Mesenchymal stem cell (in vitro differentiated cells and primary cell): ENCODE data around the gene BOLL.

ENCODE experiments used
- DNase-seq: peaks from one replicate; pipeline ENCODE4 v3.0.0-alpha.2; 2013
- H2AFZ ChIP-seq: one replicate; pipeline ENCODE4 v1.6.1; 2013; ENCODE audit warnings: low read depth, mild to moderate bottlenecking, control low read depth, inconsistent platforms, low read length, moderate library complexity
- H2AK5ac ChIP-seq: 2 replicates; pipeline ENCODE4 v1.6.1; 2013; ENCODE audit warnings: low read length, moderate library complexity, mild to moderate bottlenecking, inconsistent platforms; ENCODE audit not compliant: severe bottlenecking
- H2BK120ac ChIP-seq: one replicate; pipeline ENCODE4 v1.6.1; 2013; ENCODE audit warnings: low read depth, mild to moderate bottlenecking, inconsistent platforms, low read length, moderate library complexity
- H2BK12ac ChIP-seq, 2 experiments: one replicate each; pipeline ENCODE4 v1.6.1; 2013; ENCODE audit warnings: inconsistent platforms in 2 of 2, low read length in 2 of 2, mild to moderate bottlenecking in 2 of 2, moderate library complexity in 2 of 2, control low read depth in 1 of 2
- H2BK15ac ChIP-seq: one replicate; pipeline ENCODE4 v1.6.1; 2013; ENCODE audit warnings: mild to moderate bottlenecking, low read depth, inconsistent platforms; ENCODE audit not compliant: poor library complexity, severe bottlenecking
- H2BK5ac ChIP-seq: 2 replicates; pipeline ENCODE4 v1.6.1; 2013; ENCODE audit warnings: low read depth, mild to moderate bottlenecking, low read length, control low read depth, inconsistent platforms; ENCODE audit not compliant: poor library complexity, severe bottlenecking
- H3K14ac ChIP-seq, 2 experiments: one replicate each; pipeline ENCODE4 v1.6.1; 2013; ENCODE audit warnings: inconsistent platforms in 2 of 2, low read length in 2 of 2, control low read depth in 1 of 2, mild to moderate bottlenecking in 1 of 2, moderate library complexity in 1 of 2
- H3K18ac ChIP-seq, 2 experiments: one replicate each; pipeline ENCODE4 v1.6.1; 2013; ENCODE audit warnings: inconsistent platforms in 2 of 2, low read length in 2 of 2, control low read depth in 1 of 2, low read depth in 1 of 2, mild to moderate bottlenecking in 1 of 2
- H3K23ac ChIP-seq, 2 experiments: one replicate each; pipeline ENCODE4 v1.6.1; 2013; ENCODE audit warnings: inconsistent platforms in 2 of 2, low read length in 2 of 2, mild to moderate bottlenecking in 2 of 2, moderate library complexity in 2 of 2, control low read depth in 1 of 2
- H3K27ac ChIP-seq: 2 replicates; pipeline ENCODE4 v1.5.1; 2013; ENCODE audit warnings: mild to moderate bottlenecking, moderate library complexity, low read length, control low read depth, inconsistent platforms; ENCODE audit not compliant: poor library complexity, severe bottlenecking
- H3K27me3 ChIP-seq, 2 experiments: 2 replicates each; pipeline versions ENCODE4 v1.6.1 to v1.7.0; 2013; ENCODE audit warnings: low read length in 2 of 2, mild to moderate bottlenecking in 2 of 2, moderate library complexity in 2 of 2, control low read depth in 1 of 2, inconsistent platforms in 1 of 2; ENCODE audit not compliant: control insufficient read depth in 1 of 2, insufficient read depth in 1 of 2
- H3K36me3 ChIP-seq, 2 experiments: 2 replicates each; pipeline versions ENCODE4 v1.6.1 to v1.7.0; 2013; ENCODE audit warnings: low read length in 2 of 2, control low read depth in 1 of 2, inconsistent platforms in 1 of 2, low read depth in 1 of 2, mild to moderate bottlenecking in 1 of 2; ENCODE audit not compliant: insufficient read depth in 2 of 2, control insufficient read depth in 1 of 2
- H3K4ac ChIP-seq, 2 experiments: one replicate each; pipeline ENCODE4 v1.6.1; 2013; ENCODE audit warnings: inconsistent platforms in 2 of 2, low read length in 2 of 2, mild to moderate bottlenecking in 2 of 2, moderate library complexity in 2 of 2, control low read depth in 1 of 2, low read depth in 1 of 2
- H3K4me1 ChIP-seq: 2 replicates; pipeline ENCODE4 v1.6.1; 2013; ENCODE audit warnings: low read depth, low read length, control low read depth; ENCODE audit not compliant: control insufficient read depth, insufficient read depth
- H3K4me2 ChIP-seq: 2 replicates; pipeline ENCODE4 v1.6.1; 2013; ENCODE audit warnings: low read length, mild to moderate bottlenecking, inconsistent platforms; ENCODE audit not compliant: poor library complexity, severe bottlenecking
- H3K4me3 ChIP-seq, 2 experiments: 2 replicates each; pipeline versions ENCODE4 v1.5.1 to v1.7.0; 2013; ENCODE audit warnings: low read length in 2 of 2, mild to moderate bottlenecking in 2 of 2, control low read depth in 1 of 2, low read depth in 1 of 2; ENCODE audit not compliant: insufficient read depth in 1 of 2
- H3K79me1 ChIP-seq: replicated peaks from 2 replicates; pipeline ENCODE4 v1.6.1; 2013; ENCODE audit warnings: mild to moderate bottlenecking, control low read depth, low read length, inconsistent platforms; ENCODE audit not compliant: poor library complexity, severe bottlenecking
- H3K9ac ChIP-seq: 2 replicates; pipeline ENCODE4 v1.7.0; 2013; ENCODE audit warnings: mild to moderate bottlenecking, low read length, moderate library complexity
- H3K9me3 ChIP-seq: 2 replicates; pipeline ENCODE4 v1.7.0; 2013; ENCODE audit warnings: mild to moderate bottlenecking, low read length; ENCODE audit not compliant: control insufficient read depth
- H4K8ac ChIP-seq: one replicate; pipeline ENCODE4 v1.6.1; 2013; ENCODE audit warnings: inconsistent platforms, mild to moderate bottlenecking, low read length, moderate library complexity
- H4K91ac ChIP-seq: one replicate; pipeline ENCODE4 v1.6.1; 2013; ENCODE audit warnings: mild to moderate bottlenecking, low read length, inconsistent platforms
- WGBS: methylation state at CpG from one replicate; pipeline ENCODE4 v1.1.7; 2013; ENCODE audit warnings: mixed read lengths; 5-methylcytosine and 5-hydroxymethylcytosine counted together

Gene BOLL

DNA sequence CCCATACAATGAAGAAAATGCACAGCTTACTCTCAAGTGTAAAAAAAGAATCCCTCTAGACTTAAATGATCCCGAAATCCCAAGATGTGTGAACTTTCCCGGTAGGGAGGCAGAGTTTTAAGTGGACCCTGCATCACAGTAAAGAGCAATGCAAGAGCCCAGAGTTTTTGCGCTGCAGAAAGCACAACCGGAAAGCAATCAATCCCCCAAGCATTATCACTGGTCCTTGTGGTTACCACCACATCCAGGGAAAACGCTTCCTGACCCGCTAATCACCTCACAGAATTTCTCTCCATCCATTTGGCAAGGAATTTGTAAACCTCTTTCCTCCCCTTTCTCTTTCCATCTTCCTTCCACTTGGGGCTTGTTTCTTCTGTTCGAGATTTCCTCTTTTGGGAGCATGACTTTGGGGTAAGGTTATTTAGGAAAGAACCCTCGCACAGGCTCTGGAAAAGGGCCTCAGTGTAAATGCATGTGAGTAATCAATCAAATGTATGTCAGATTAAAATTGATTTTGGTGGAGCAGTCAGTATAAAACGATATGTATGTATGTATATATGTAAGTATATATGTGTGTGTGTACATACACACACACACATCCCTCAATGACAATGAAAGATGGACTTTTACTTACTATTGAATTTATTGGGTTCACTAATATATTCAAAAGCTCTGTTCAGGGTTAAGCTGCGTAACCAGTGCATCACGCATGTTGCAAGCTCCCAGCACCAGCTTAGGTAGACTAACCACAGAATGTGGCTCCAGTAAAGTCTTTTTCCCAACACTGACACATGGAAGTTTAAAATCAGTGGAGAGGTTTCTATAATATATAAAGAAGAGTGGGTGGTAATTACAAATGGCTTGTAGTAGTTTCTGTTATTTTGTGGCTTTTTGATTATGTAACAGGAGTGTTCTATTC, 20.9 kb upstream of the BOLL start:
- no peak for DNase-seq
- WGBS: 43% methylated on average over 10 of the region's 11 CpGs
- no peaks in the 10 kb centered on the region for H3K79me1 ChIP-seq
- no peak overlapping the region for H2BK5ac ChIP-seq
- no peak overlapping the region for H3K23ac ChIP-seq
- no peaks in the 10 kb centered on the region for H3K9me3 ChIP-seq
- no peak overlapping the region for H3K18ac ChIP-seq
- H2BK15ac ChIP-seq: no peak overlapping the region
- H3K27ac ChIP-seq: no peak overlapping the region
- no peak overlapping the region for H2AFZ ChIP-seq
- no peak overlapping the region for H4K91ac ChIP-seq
- H2BK120ac ChIP-seq: no peak overlapping the region
- H2AK5ac ChIP-seq: no peak overlapping the region
- no peak overlapping the region for H4K8ac ChIP-seq
- no peak overlapping the region for H2BK12ac ChIP-seq
- H3K36me3 ChIP-seq: no peaks in the 10 kb centered on the region
- no peak overlapping the region for H3K4ac ChIP-seq
- H3K4me3 ChIP-seq: peak overlapping the region in 1 of 2 experiments; percentile 80
- peaks cover 0 to 37% of the 10 kb centered on the region in 2 experiments for H3K27me3 ChIP-seq
- H3K9ac ChIP-seq: peak overlapping the region; percentile 61
- no peak overlapping the region for H3K4me2 ChIP-seq
- peaks cover 8% of the 10 kb centered on the region for H3K4me1 ChIP-seq
- no peak overlapping the region for H3K14ac ChIP-seq

DNA sequence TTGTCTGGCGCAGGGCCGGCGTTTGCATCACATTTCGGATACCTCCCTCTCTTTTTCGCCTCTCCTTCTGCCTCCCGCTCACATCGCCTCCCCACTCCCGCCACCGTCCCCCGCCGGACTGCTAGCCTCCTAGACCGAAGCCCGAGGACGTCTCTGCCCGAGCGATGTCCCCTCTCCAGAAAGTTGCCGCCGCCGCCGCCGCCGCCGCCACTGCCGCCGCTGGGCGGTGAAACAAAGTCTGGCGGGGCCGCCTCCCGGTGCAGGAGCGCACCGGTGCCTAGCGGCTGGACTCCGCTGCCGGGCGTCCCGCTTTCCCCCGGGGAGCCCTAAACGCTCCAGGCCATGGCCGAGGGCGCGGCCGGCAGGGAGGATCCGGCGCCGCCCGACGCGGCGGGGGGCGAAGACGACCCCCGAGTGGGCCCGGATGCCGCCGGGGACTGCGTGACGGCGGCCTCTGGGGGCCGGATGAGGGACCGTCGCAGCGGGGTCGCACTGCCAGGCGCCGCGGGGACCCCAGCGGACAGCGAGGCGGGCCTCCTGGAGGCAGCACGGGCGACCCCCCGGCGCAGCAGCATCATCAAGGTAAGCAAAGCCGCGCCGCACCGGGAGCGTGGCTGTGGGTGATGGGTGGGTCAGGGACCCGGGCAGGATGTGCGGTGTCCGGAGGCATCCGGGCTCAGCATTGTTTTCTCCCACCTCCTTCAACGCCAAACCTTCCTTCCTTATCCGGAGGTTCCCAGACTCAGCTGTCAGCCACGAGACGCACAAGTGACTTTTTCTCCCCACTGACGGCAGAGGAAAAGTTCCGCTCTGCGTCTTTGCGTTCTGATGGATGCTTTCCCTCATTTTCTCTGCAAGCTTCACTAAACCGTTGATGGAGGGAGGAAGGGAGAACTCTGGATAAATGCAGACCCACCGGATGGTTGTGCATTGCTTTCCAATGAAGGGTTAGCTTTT, 19.9 kb upstream of the BOLL start:
- Histone ChIP-seq H2AK5ac (no peak overlapping the region), H3K4me3 (peak overlapping the region; percentile 78 to 80), H3K9me3 (no peaks in the 10 kb centered on the region), H3K9ac (peak overlapping the region; percentile 61), H4K8ac (no peak overlapping the region), H3K36me3 (no peaks in the 10 kb centered on the region), H2BK15ac (peak overlapping the region; percentile 36), H2BK120ac (no peak overlapping the region), H3K18ac (peak overlapping the region; percentile 40 to 41), H3K27me3 (peaks cover 0 to 40% of the 10 kb centered on the region in 2 experiments), H3K23ac (no peak overlapping the region), H3K4me1 (peaks cover 8% of the 10 kb centered on the region), H3K4ac (no peak overlapping the region), H2AFZ (peak overlapping the region; percentile 20), H3K79me1 (no peaks in the 10 kb centered on the region), H2BK5ac (no peak overlapping the region), H3K4me2 (peak overlapping the region; percentile 98), H2BK12ac (no peak overlapping the region), H3K27ac (no peak overlapping the region), H4K91ac (no peak overlapping the region), H3K14ac (peak overlapping the region in 1 of 2 experiments; percentile 55)
- WGBS: 2% methylated on average over 78 of the region's 92 CpGs
- peak; percentile 22 for DNase-seq

DNA sequence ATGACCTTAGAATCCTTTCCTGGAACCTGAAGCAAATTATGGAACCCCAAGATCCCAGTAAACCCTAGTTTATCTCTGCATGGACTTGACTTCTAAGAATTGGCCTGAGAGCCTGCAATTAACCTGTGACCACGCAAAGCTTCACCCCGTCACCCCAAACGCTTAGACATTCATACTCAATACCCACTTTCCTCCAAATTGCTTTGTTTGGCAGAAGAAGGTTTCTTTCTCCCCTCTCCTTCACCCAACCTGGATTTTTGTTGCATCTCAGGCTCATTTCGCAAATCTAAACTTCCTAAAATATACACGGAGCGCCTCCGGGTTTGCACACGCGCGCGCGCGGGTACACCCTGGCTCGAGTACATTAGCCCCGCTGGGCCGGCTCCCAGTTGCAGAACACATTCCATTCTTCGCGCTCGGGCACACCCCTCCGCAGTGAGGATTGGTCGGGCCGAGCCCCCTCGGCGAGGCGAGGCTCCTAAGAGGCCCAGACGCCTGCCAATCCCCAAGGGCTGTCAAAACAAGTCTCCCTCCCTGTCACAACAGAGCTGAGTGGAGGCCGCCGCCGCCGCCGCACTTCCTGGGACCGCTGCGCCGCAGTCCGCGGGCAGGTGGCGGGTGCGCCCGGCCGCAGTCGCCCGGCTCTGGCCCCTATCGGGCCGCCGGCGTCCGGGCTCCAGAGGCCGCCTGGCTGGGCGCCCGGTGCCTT, 19.1 kb upstream of the BOLL start, which contains the start of gene PLCL1:
PLCL1 (plus strand) TSS at position 545 of the 709 bp plus-strand sequence.
- peak within 1 kb of the TSS; percentile 98 for H3K4me2 ChIP-seq
- H4K8ac ChIP-seq: no peak within 1 kb of the TSS
- 1% methylated on average over 42 of the region's 50 CpGs for WGBS
- H2BK12ac ChIP-seq: no peak within 1 kb of the TSS
- no peaks in the 10 kb centered on the region for H3K9me3 ChIP-seq
- H3K27ac ChIP-seq: no peak within 1 kb of the TSS
- peaks cover 8% of the 10 kb centered on the region for H3K4me1 ChIP-seq
- H2BK5ac ChIP-seq: no peak within 1 kb of the TSS
- H3K4me3 ChIP-seq: peak within 1 kb of the TSS; percentile 78 to 80
- H2BK15ac ChIP-seq: peak within 1 kb of the TSS; percentile 36
- no peak within 1 kb of the TSS for H3K23ac ChIP-seq
- no peaks in the 10 kb centered on the region for H3K36me3 ChIP-seq
- H3K9ac ChIP-seq: peak within 1 kb of the TSS; percentile 61
- no peak within 1 kb of the TSS for H3K4ac ChIP-seq
- H3K27me3 ChIP-seq: peaks cover 0 to 41% of the 10 kb centered on the region in 2 experiments
- H4K91ac ChIP-seq: no peak within 1 kb of the TSS
- peak within 1 kb of the TSS; percentile 40 to 41 for H3K18ac ChIP-seq
- peak within 1 kb of the TSS; percentile 49 for H2AFZ ChIP-seq
- H2AK5ac ChIP-seq: no peak within 1 kb of the TSS
- peak; percentile 91 for DNase-seq
- H2BK120ac ChIP-seq: no peak within 1 kb of the TSS
- no peaks in the 10 kb centered on the region for H3K79me1 ChIP-seq
- peak within 1 kb of the TSS in 1 of 2 experiments; percentile 55 for H3K14ac ChIP-seq
